H1 (cell line): ENCODE data around the gene LTN1. TPM values are rescaled to one million over a fixed set of nuclear protein-coding genes. Genes with fewer than 3 reads are reported as not detected.

Experiments used
- BRCA1 ChIP-seq: IDR thresholded peaks from 2 replicates; pipeline ENCODE4 v1.6.1; 2012; ENCODE audit warnings: low read depth, low read length, improper control_type of control experiment
- CHD2 ChIP-seq: IDR thresholded peaks from 2 replicates; pipeline ENCODE4 v1.6.1; 2012; ENCODE audit warnings: low read length, improper control_type of control experiment
- EP300 ChIP-seq, 2 experiments: IDR thresholded peaks; 1 replicate in 1 of 2; 2 replicates in 1 of 2; pipeline ENCODE4 v1.6.1; 2011 to 2012; ENCODE audit warnings: low read depth in 2 of 2, low read length in 2 of 2, mild to moderate bottlenecking in 2 of 2, borderline replicate concordance in 1 of 2, inconsistent platforms in 1 of 2, moderate library complexity in 1 of 2
- POU5F1 ChIP-seq: IDR thresholded peaks from 2 replicates; pipeline ENCODE4 v1.6.1; 2011; ENCODE audit warnings: low read depth, mild to moderate bottlenecking, low read length, moderate library complexity
- RBBP5 ChIP-seq: IDR thresholded peaks from 2 replicates; pipeline ENCODE4 v1.7.1; 2012; ENCODE audit warnings: low read depth, mild to moderate bottlenecking, inconsistent platforms, low read length, moderate library complexity, borderline replicate concordance
- YY1 ChIP-seq: IDR thresholded peaks from 2 replicates; pipeline ENCODE4 v1.6.1; 2011; ENCODE audit warnings: low read depth, mild to moderate bottlenecking, low read length
- polyA plus RNA-seq, 7 experiments: library from polyadenylated mRNA; depleted of rRNA in 3 of 7; stranded (reverse) in 5 of 7; unstranded in 2 of 7; fragments of >200 nt in 5 of 7; fragments of 200-250 nt in 2 of 7; gene quantifications; 1 replicate in 5 of 7; 2 replicates in 1 of 7; 4 replicates in 1 of 7; pipeline versions ENCODE4 v1.2.1 to v1.2.3, GENCODE V29; 2011 to 2013; ENCODE audit warnings: missing spikeins in 2 of 7, mixed read lengths in 2 of 7
- total RNA-seq: library from RNA; stranded (reverse); fragmentation: NEBNext Ultra II Directional; extraction: Animal tissue kit (Norgen Biotek cat#: 25700); gene quantifications from 2 replicates; pipeline ENCODE4 v1.2.1, GENCODE V29; 2021

LTN1 gene
- total and polyA plus RNA-seq, 2 of the 8 experiments (the other 6 are each of a cell fraction or from before 2014, with no cell fraction given), result 3.2 to 23.5 TPM

- no peak for TF ChIP-seq RBBP5
- TF ChIP-seq POU5F1, result no peak
- TF ChIP-seq CHD2, result no peak
- TF ChIP-seq EP300 (IDR thresholded peaks at IDR 0.05; ENCODE audit: borderline replicate concordance in 1 of 2, low read depth in 2 of 2, low read length in 2 of 2), result no peak
- no peak for TF ChIP-seq BRCA1
- TF ChIP-seq YY1, result no peak
- TF ChIP-seq, all 59 proteins: peak for 0
These were observed 108.7 kb downstream of the LTN1 start (continued) for GRCh38 chr21:28883931-28884330.
